WTC11 (cell line): ENCODE measurements around the gene ADORA2B.
"Not testable (repeated sequence)": the region's sequence is repeated elsewhere in the genome, so short reads cannot be mapped to it uniquely, and the experiment has no call there.

Source experiments
- ATF3 ChIP-seq: sonication (generic); formaldehyde crosslinking; conservative IDR thresholded peaks from 2 replicates; pipeline ENCODE4 v1.8.1; 2022; ENCODE audit warnings: mild to moderate bottlenecking, missing genetic modification reagents
- CTCF ChIP-seq: fragments of 200-600 bp; IDR thresholded peaks from 2 replicates; pipeline ENCODE4 v1.8.0; 2022; ENCODE audit warnings: antibody characterized with exemption
- E2F1 ChIP-seq: sonication (generic); formaldehyde crosslinking; IDR thresholded peaks from 2 replicates; pipeline ENCODE4 v1.8.0; 2022; ENCODE audit warnings: mild to moderate bottlenecking, missing genetic modification reagents
- ESRRA ChIP-seq: sonication (generic); formaldehyde crosslinking; IDR thresholded peaks from 2 replicates; pipeline ENCODE4 v1.8.1; 2022; ENCODE audit warnings: mild to moderate bottlenecking, missing genetic modification reagents, borderline replicate concordance
- SP1 ChIP-seq: sonication (generic); formaldehyde crosslinking; conservative IDR thresholded peaks from 2 replicates; pipeline ENCODE4 v1.8.1; 2022; ENCODE audit warnings: missing genetic modification reagents

GRCh38 chr17:15899596-15899995, 45.3 kb upstream of the ADORA2B start:
- not testable (repeated sequence) for TF ChIP-seq CTCF; SP1 (CRISPR knock-in tag); ATF3 (CRISPR knock-in tag); E2F1; ESRRA
